GM18858 (cell line): Measurements from ENCODE around the gene GALNT17.

ENCODE experiments used
- ATAC-seq: cut with Tn5 transposase; IDR thresholded peaks from one replicate; pipeline ENCODE4 v1.9.1; 2021; ENCODE audit not compliant: unreplicated experiment

GALNT17 gene

GRCh38 chr7:71385330-71385729 is 253.4 kb downstream of the GALNT17 start:
- no peak for ATAC-seq

GRCh38 chr7:71386152-71386785 is 254.3 kb downstream of the GALNT17 start:
- ATAC-seq: no peak

- ATAC-seq: no peak
These were observed 256.2 kb downstream of the GALNT17 start for GRCh38 chr7:71388181-71388580.

GRCh38 chr7:71389976-71390375 is 258.0 kb downstream of the GALNT17 start:
- ATAC-seq: no peak

GRCh38 chr7:71393661-71394060 is 261.7 kb downstream of the GALNT17 start:
- ATAC-seq: no peak

- no peak for ATAC-seq
These were observed 270.7 kb downstream of the GALNT17 start for GRCh38 chr7:71402684-71403083.

GRCh38 chr7:71403202-71403946 is 271.4 kb downstream of the GALNT17 start:
- no peak for ATAC-seq

- no peak for ATAC-seq
These were observed 272.9 kb downstream of the GALNT17 start for GRCh38 chr7:71404726-71405345.

- no peak for ATAC-seq
These were observed 276.3 kb downstream of the GALNT17 start for GRCh38 chr7:71408271-71408670.

- no peak for ATAC-seq
These were observed 277.7 kb downstream of the GALNT17 start for GRCh38 chr7:71409550-71410157.

GRCh38 chr7:71411475-71411874 is 279.5 kb downstream of the GALNT17 start:
- no peak for ATAC-seq

- ATAC-seq: no peak
These were observed 282.5 kb downstream of the GALNT17 start for GRCh38 chr7:71414490-71414889.

GRCh38 chr7:71419546-71420337 is 287.8 kb downstream of the GALNT17 start:
- ATAC-seq: no peak

- ATAC-seq: no peak
These were observed 290.2 kb downstream of the GALNT17 start for GRCh38 chr7:71422104-71422503.

GRCh38 chr7:71424166-71425035 is 292.5 kb downstream of the GALNT17 start:
- ATAC-seq: no peak

GRCh38 chr7:71429083-71429482 is 297.1 kb downstream of the GALNT17 start:
- no peak for ATAC-seq

GRCh38 chr7:71430246-71430645 is 298.3 kb downstream of the GALNT17 start:
- ATAC-seq: no peak

- ATAC-seq: no peak
These were observed 307.4 kb downstream of the GALNT17 start for GRCh38 chr7:71439321-71439720.

- no peak for ATAC-seq
These were observed 310.7 kb downstream of the GALNT17 start for GRCh38 chr7:71442492-71443190.

- ATAC-seq: no peak
These were observed 311.2 kb downstream of the GALNT17 start for GRCh38 chr7:71443191-71443530.
